Lung microvascular endothelial cell (primary cell): ENCODE data around the gene C11orf97. TPM values are rescaled to one million over a fixed set of nuclear protein-coding genes. Genes with fewer than 3 reads are reported as not detected.
"Not testable (repeated sequence)": the region's sequence is repeated elsewhere in the genome, so short reads cannot be mapped to it uniquely, and the experiment has no call there.

Experiments
- DNase-seq, 2 donors: peaks; one replicate each; pipeline versions ENCODE4 v3.0.0 to v3.0.0-alpha.2; 2010; ENCODE audit warnings: low read depth in 2 of 2
- total RNA-seq: library from RNA; depleted of rRNA; stranded (reverse); fragments of >200 nt; gene quantifications from 2 replicates; pipeline ENCODE4 v1.2.1, GENCODE V29; 2014

The C11orf97 gene, protein sequence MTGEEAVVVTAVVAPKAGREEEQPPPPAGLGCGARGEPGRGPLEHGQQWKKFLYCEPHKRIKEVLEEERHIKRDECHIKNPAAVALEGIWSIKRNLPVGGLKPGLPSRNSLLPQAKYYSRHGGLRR
- not detected in 2 replicates for total RNA-seq

DNA sequence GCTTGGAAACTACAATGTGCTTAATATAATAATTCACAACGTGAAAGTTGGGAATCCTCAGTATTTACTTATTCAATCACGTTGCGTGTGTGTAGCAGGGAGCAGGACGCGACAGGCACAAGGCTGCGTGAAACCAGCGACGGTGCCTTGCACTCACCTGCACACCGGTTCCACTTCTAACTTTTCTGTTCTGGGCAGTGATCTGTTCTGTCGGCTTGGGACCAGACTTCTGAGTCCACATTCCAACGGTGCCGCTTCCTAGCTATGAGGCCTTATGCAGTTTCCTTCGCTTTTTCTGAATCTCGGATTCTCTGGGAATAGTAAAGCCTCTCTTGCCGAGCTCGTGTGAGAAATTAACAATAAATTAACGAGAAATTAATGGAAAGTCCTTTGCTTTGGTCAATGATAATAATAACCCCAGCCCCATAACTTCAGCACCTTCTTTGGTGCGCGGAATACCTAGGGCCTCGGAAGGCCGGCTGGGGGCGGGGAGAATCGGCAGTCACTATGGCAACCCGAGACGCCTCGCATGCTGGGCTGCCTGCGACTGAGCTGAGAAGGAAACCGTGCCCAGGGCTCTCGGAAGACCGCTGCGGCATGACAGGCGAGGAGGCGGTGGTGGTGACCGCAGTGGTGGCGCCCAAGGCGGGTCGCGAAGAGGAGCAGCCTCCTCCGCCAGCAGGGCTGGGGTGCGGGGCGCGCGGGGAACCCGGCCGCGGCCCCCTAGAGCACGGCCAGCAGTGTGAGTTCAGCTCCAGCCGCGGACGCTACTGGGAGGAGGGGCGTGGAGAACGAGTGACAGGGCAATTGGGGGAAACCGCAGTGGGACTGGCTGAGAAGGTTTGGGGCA, at the start of gene C11orf97:
Gene C11orf97 (plus strand): TSS at position 530 of the 850 bp plus-strand sequence. CDS start 68 bp downstream, at position 598.
- peak; percentile 33 to 38 for DNase-seq

DNA sequence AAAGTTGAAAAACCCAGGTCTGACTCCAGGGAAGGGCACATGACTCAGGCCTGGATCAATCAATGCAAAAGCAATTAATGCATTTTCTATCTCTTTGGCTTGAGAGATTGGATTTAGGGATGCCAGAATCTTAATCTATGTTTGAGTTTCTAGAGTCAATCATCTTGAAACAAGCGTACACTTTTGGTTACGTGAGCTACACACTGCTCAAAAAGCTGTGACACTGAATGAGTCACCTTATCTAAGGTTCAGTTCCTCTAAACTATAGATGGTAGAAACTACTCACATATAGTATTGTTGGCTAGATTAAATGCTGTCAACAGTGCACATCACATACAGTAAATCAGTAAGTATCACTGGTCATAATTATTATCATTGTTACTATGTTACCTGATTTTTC, 42.8 kb upstream of the C11orf97 start:
- no peak for DNase-seq

- DNase-seq: no peak
These were observed 39.1 kb upstream of the C11orf97 start for GRCh38 chr11:94472916-94473799.

- no peak for DNase-seq
These were observed 34.6 kb upstream of the C11orf97 start for GRCh38 chr11:94477624-94478023.

- no peak for DNase-seq
These were observed 30.9 kb upstream of the C11orf97 start for GRCh38 chr11:94481342-94481741.

- DNase-seq: no peak
These were observed 26.2 kb upstream of the C11orf97 start for GRCh38 chr11:94486068-94486467.

DNA sequence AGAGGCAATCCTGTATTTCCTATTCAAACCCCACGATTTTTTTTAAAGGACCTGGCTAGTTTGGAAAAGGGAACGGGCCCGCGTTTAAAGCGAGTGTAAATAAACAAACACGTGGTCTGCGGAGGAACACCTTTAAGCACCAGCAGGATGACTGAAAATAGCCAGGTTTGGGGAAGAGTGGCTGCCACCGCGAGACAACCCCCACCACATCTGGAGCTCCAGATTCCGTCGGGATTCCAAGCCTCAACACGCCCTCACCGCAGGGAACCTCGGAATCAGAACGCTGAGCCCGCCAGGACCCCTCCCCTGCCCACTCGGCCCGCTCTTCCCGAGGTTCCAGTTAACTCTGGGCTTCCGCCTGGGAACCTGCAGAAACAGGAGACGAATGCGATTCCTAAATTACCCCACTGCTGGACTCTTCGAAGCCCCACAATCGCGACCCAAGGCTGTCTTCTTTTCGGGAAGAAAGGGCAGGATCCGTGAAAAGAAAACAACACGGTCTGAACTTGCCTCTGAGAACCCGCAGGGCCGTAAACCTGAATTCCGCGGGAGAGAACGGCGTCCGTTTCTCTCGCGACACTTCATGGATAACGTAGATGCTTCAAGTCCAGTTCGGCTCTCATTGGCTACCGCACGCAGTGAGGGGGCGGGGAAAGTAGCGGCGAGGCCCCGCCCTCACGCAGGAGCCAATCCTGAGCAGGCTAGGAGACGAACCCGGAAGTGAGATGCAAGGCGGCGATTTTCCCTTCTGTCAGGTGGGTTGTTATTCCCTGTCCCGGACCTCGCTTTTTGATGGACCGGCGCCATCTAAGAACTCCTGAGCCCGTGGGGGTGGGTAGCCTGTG, 18.8 kb upstream of the C11orf97 start, which contains the start of the genes ANKRD49 and MRE11:
Gene ANKRD49 (plus strand): TSS at position 704 of the 845 bp plus-strand sequence. CDS start 2,710 bp downstream, outside the sequence.
Gene MRE11 (minus strand): TSS at position 564 of the 845 bp plus-strand sequence. CDS start 1,043 bp downstream, outside the sequence.
- peak; percentile 99 for DNase-seq

GRCh38 chr11:94494126-94494680, 18.1 kb upstream of the C11orf97 start:
- DNase-seq: peak in 1 of 2 donors; percentile 20

GRCh38 chr11:94500181-94500580, 12.1 kb upstream of the C11orf97 start:
- no peak for DNase-seq

- DNase-seq: no peak
These were observed 10.7 kb upstream of the C11orf97 start for GRCh38 chr11:94501522-94501921.

DNA sequence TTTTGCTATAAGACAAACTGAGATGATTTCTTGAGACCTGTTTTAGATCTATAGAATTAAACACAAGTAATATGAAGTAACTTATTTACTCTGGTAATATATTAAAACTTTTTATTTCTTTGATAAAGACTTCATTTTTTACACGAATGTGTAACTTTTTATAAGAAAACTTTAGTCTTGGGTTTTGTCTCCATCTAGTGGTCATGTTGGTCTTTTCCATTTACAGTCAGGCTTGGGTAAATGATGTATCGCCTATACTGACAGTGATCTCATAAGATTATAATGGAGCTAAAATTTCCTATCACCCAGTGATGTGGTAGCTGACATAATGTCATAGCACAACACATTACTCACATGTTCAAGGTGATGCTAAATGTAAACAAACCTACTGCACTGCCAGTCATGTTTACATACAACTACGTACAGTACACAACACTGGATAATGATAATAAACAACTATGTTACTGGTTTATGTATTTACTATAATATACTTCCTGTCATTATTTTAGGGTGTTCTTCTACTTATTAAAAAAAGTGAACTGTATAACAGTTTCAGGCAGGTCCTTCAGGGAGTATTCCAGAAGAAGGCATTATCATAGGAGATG, 7.5 kb upstream of the C11orf97 start:
- peak; percentile 70 to 73 for DNase-seq

- DNase-seq: not testable (repeated sequence)
These were observed 5.7 kb upstream of the C11orf97 start for GRCh38 chr11:94506513-94506912.

GRCh38 chr11:94507485-94507884, 4.8 kb upstream of the C11orf97 start:
- no peak for DNase-seq

DNA sequence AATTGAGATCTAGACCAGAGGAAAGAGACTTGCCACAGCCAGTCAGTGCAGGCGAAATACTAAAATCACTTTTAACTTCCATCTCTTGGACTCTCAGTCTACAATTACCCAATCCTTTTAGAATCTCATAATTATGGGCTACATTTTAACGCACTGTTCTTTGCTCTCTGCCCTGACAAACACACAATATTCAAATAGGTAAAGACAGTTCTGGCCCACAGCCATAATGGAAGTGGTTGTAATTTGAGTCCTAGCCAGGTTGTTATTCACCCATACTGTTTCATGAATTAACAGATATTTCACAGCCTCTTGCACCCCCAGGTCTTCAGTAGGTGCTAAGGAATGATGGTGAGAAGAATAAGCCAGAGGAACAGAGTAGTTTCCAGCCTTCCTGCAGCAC, 830 bp downstream of the C11orf97 start:
- DNase-seq: peak in 1 of 2 donors; percentile 28

DNA sequence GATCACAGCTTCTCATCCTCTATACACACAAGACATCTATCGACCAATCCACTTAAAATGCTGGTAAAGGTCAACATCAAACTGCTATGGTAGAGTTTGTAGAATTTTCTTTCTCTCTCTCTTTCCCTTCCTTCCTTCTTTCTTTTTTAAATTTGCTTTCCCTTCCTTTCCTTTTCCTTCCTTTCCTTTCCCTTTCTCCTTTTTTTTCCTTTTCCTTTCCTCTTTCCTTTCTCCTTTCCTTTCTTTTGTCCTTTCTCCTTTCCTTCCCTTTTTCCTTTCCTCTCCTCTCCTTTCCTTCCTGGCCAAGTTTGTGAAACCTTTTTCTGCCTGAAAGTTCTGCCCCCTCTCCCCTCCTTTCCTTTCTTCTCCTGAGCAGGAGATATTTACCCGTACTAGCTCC, 3.1 kb downstream of the C11orf97 start:
- no peak for DNase-seq

- no peak for DNase-seq
These were observed 4.5 kb downstream of the C11orf97 start for GRCh38 chr11:94516725-94517124.

- no peak for DNase-seq
These were observed 6.0 kb downstream of the C11orf97 start for GRCh38 chr11:94518300-94518699.

DNA sequence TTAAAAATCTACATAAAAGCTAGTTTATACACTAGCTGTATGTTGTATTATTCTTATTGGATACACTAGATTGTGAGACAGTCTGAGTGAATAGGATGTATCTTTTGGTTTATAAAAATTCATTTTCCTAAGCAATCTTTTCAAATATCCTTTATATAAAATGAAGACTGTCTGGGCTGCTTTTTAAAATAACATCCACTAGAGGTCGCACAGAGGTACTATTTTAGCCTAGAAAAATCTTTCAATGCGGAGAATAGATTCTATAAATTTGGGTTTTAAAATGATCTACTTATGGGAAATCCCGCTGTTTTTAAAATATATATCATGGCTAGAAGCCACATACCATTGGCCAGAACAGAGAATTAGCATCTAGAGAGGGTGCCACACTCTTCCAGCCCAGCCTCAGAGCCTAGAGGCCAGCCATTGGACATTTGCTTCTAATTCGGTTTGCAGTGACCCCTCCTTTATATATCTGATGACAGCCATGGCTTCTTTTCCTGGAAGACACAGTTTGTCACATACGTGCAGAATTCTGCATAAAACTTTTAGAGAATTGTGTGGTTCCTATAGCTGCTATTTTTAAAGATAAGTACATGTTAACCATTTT, 7.3 kb downstream of the C11orf97 start:
- DNase-seq: peak; percentile 39 to 48

- DNase-seq: peak; percentile 7 to 30
These were observed 9.4 kb downstream of the C11orf97 start for GRCh38 chr11:94521684-94522083.

GRCh38 chr11:94524341-94524740, 12.1 kb downstream of the C11orf97 start:
- DNase-seq: no peak
